Osteoblast (primary cell): Measurements from ENCODE around the gene TCF12. TPM values are rescaled to one million over a fixed set of nuclear protein-coding genes. Genes with fewer than 3 reads are reported as not detected.
A peak's percentile ranks its signal among the peaks of the same experiment; 100 is the strongest.

Source experiments
- DNase-seq: peaks from one replicate; pipeline ENCODE4 v3.0.0; 2011; ENCODE audit warnings: low spot score, mixed read lengths; ENCODE audit not compliant: insufficient read length; ENCODE audit errors: missing footprints
- H2AFZ ChIP-seq: 2 replicates; pipeline ENCODE4 v1.6.0; 2011; ENCODE audit warnings: mild to moderate bottlenecking, low read length
- H3K27ac ChIP-seq: 2 replicates; pipeline ENCODE4 v1.5.1; 2011; ENCODE audit warnings: mild to moderate bottlenecking, low read depth, low read length, moderate library complexity
- H3K27me3 ChIP-seq: 2 replicates; pipeline ENCODE4 v1.6.0; 2012; ENCODE audit warnings: mild to moderate bottlenecking, control low read depth, inconsistent platforms, low read length, moderate library complexity; ENCODE audit not compliant: insufficient read depth
- H3K36me3 ChIP-seq: 2 replicates; pipeline ENCODE4 v1.5.1; 2011; ENCODE audit warnings: mild to moderate bottlenecking, low read length, control low read depth, moderate library complexity; ENCODE audit not compliant: insufficient read depth
- H3K4me1 ChIP-seq: 2 replicates; pipeline ENCODE4 v1.5.1; 2011; ENCODE audit warnings: mild to moderate bottlenecking, low read length, control low read depth, moderate library complexity; ENCODE audit not compliant: insufficient read depth
- H3K4me2 ChIP-seq: 2 replicates; pipeline ENCODE4 v1.6.0; 2011; ENCODE audit warnings: mild to moderate bottlenecking, low read length; ENCODE audit not compliant: insufficient read depth
- H3K4me3 ChIP-seq: fragments of 200-600 bp; sonication (generic); 3 replicates; pipeline ENCODE4 v1.5.1; 2012; ENCODE audit warnings: mild to moderate bottlenecking, low read length, inconsistent platforms; ENCODE audit not compliant: insufficient read depth
- H3K79me2 ChIP-seq: 2 replicates; pipeline ENCODE4 v1.6.0; 2012; ENCODE audit warnings: mild to moderate bottlenecking, low read length, control low read depth, inconsistent platforms; ENCODE audit not compliant: insufficient read depth
- H3K9me3 ChIP-seq: 2 replicates; pipeline ENCODE4 v1.5.1; 2011; ENCODE audit warnings: low read depth, low read length, control low read depth
- H4K20me1 ChIP-seq: 2 replicates; pipeline ENCODE4 v1.6.0; 2012; ENCODE audit warnings: mild to moderate bottlenecking, low read length, control low read depth; ENCODE audit not compliant: insufficient read depth
- CTCF ChIP-seq: IDR thresholded peaks from 2 replicates; pipeline ENCODE4 v1.5.1; 2011; ENCODE audit warnings: mild to moderate bottlenecking, low read depth, low read length, moderate library complexity; ENCODE audit errors: extremely low read depth
- total RNA-seq: library from RNA; depleted of rRNA; stranded (reverse); fragments of >200 nt; gene quantifications from 2 replicates; pipeline ENCODE4 v1.2.3, GENCODE V29; 2012

The TCF12 gene
- total RNA-seq, 1 donor, result 86.5 TPM

- Histone ChIP-seq H2AFZ (no peak overlapping the region), H3K36me3 (no peaks in the 10 kb centered on the region)
Measured at GRCh38 chr15:57297163-57297593, 378.7 kb downstream of the TCF12 start.

GRCh38 chr15:57297630-57298029 is 379.2 kb downstream of the TCF12 start:
- Histone ChIP-seq H3K27me3 (no peaks in the 10 kb centered on the region), H3K27ac (no peak overlapping the region), H3K79me2 (no peaks in the 10 kb centered on the region), H3K4me3 (no peak overlapping the region), H3K4me1 (no peaks in the 10 kb centered on the region), H2AFZ (no peak overlapping the region), H3K4me2 (no peak overlapping the region), H4K20me1 (no peaks in the 10 kb centered on the region), H3K36me3 (no peaks in the 10 kb centered on the region), H3K9me3 (no peaks in the 10 kb centered on the region)
- TF ChIP-seq CTCF, result no peak
- DNase-seq, result no peak

More at GRCh38 chr15:57297163-57297593, 378.7 kb downstream of the TCF12 start:
- DNase-seq, result no peak
- Histone ChIP-seq H3K27me3 (no peaks in the 10 kb centered on the region), H3K4me1 (no peaks in the 10 kb centered on the region), H3K4me3 (no peak overlapping the region), H3K4me2 (no peak overlapping the region), H3K79me2 (no peaks in the 10 kb centered on the region), H3K27ac (no peak overlapping the region), H3K9me3 (no peaks in the 10 kb centered on the region), H4K20me1 (no peaks in the 10 kb centered on the region)
- TF ChIP-seq CTCF, result no peak

- H4K20me1 ChIP-seq, result no peaks in the 10 kb centered on the region
- no peaks in the 10 kb centered on the region for H3K36me3 ChIP-seq
- H2AFZ ChIP-seq, result no peak overlapping the region
- no peaks in the 10 kb centered on the region for H3K4me1 ChIP-seq
- H3K4me3 ChIP-seq, result no peak overlapping the region
- no peaks in the 10 kb centered on the region for H3K79me2 ChIP-seq
- DNase-seq, result peak; percentile 83
- no peaks in the 10 kb centered on the region for H3K27me3 ChIP-seq
- H3K9me3 ChIP-seq, result no peaks in the 10 kb centered on the region
- no peak overlapping the region for H3K4me2 ChIP-seq
- H3K27ac ChIP-seq, result no peak overlapping the region
- TF ChIP-seq CTCF, result no peak
Measured at GRCh38 chr15:57298204-57298603, 379.8 kb downstream of the TCF12 start.

GRCh38 chr15:57298843-57299550 is 380.6 kb downstream of the TCF12 start:
- H3K79me2 ChIP-seq, result no peaks in the 10 kb centered on the region
- no peaks in the 10 kb centered on the region for H4K20me1 ChIP-seq
- H3K4me1 ChIP-seq, result no peaks in the 10 kb centered on the region
- H3K27ac ChIP-seq, result no peak overlapping the region
- H3K4me2 ChIP-seq, result no peak overlapping the region
- no peaks in the 10 kb centered on the region for H3K27me3 ChIP-seq
- H2AFZ ChIP-seq, result no peak overlapping the region
- TF ChIP-seq CTCF, result no peak
- H3K9me3 ChIP-seq, result no peaks in the 10 kb centered on the region
- H3K4me3 ChIP-seq, result no peak overlapping the region
- no peak for DNase-seq
- H3K36me3 ChIP-seq, result no peaks in the 10 kb centered on the region
